SHP77 treated with DMSO at 0.1 percent for 48 hours (cell line): ENCODE results near the gene PAFAH1B1.

ENCODE experiments used
- DNase-seq: peaks from one replicate; lab custom pipeline; 2025; lab: John Stamatoyannopoulos, UW

PAFAH1B1 gene

GRCh38 chr17:2719861-2720260, 126.4 kb downstream of the PAFAH1B1 start:
- no peak for DNase-seq

GRCh38 chr17:2721603-2722002, 128.1 kb downstream of the PAFAH1B1 start:
- no peak for DNase-seq

- DNase-seq = no peak
Observed at GRCh38 chr17:2722611-2723010, 129.2 kb downstream of the PAFAH1B1 start.

GRCh38 chr17:2723505-2723996, 130.1 kb downstream of the PAFAH1B1 start:
- DNase-seq = no peak

GRCh38 chr17:2723997-2724783, 130.7 kb downstream of the PAFAH1B1 start:
- DNase-seq = no peak

- DNase-seq = no peak
Observed at GRCh38 chr17:2724784-2725164, 131.3 kb downstream of the PAFAH1B1 start.

GRCh38 chr17:2730764-2731353, 137.4 kb downstream of the PAFAH1B1 start:
- no peak for DNase-seq

GRCh38 chr17:2731807-2732206, 138.4 kb downstream of the PAFAH1B1 start:
- no peak for DNase-seq

GRCh38 chr17:2734939-2735338, 141.5 kb downstream of the PAFAH1B1 start:
- no peak for DNase-seq
